ENCODE data around the gene SLC39A11.
"Not testable (repeated sequence)": the region's sequence is repeated elsewhere in the genome, so short reads cannot be mapped to it uniquely, and the experiment has no call there.

The SLC39A11 gene

GRCh38 chr17:72898725-72899124 lies 193.8 kb downstream of the SLC39A11 start:
- no peak for DNase-seq

- not testable (repeated sequence) for DNase-seq
These were observed 196.2 kb downstream of the SLC39A11 start for GRCh38 chr17:72896288-72896687.

- no peak for DNase-seq
These were observed 200.9 kb downstream of the SLC39A11 start for GRCh38 chr17:72891627-72892026.

- no peak for DNase-seq
These were observed 201.8 kb downstream of the SLC39A11 start for GRCh38 chr17:72890711-72891110.

GRCh38 chr17:72887917-72888316 lies 204.6 kb downstream of the SLC39A11 start:
- DNase-seq = no peak

GRCh38 chr17:72887322-72887721 lies 205.2 kb downstream of the SLC39A11 start:
- DNase-seq = no peak

GRCh38 chr17:72886622-72887021 lies 205.9 kb downstream of the SLC39A11 start:
- DNase-seq = no peak

- no peak for DNase-seq
These were observed 208.4 kb downstream of the SLC39A11 start for GRCh38 chr17:72884066-72884465.

GRCh38 chr17:72883351-72883750 lies 209.1 kb downstream of the SLC39A11 start:
- no peak for DNase-seq

GRCh38 chr17:72882426-72882825 lies 210.1 kb downstream of the SLC39A11 start:
- no peak for DNase-seq

- no peak for DNase-seq
These were observed 212.6 kb downstream of the SLC39A11 start for GRCh38 chr17:72879877-72880276.

- DNase-seq = no peak
These were observed 213.4 kb downstream of the SLC39A11 start for GRCh38 chr17:72878975-72879660.

- DNase-seq = no peak
These were observed 215.1 kb downstream of the SLC39A11 start for GRCh38 chr17:72877348-72877747.

GRCh38 chr17:72876413-72876812 lies 216.1 kb downstream of the SLC39A11 start:
- no peak for DNase-seq

GRCh38 chr17:72875361-72875760 lies 217.1 kb downstream of the SLC39A11 start:
- no peak for DNase-seq

GRCh38 chr17:72872396-72872795 lies 220.1 kb downstream of the SLC39A11 start:
- no peak for DNase-seq

- DNase-seq = no peak
These were observed 222.0 kb downstream of the SLC39A11 start for GRCh38 chr17:72870367-72870985.

GRCh38 chr17:72869630-72870029 lies 222.9 kb downstream of the SLC39A11 start:
- DNase-seq = no peak

- DNase-seq = no peak
These were observed 226.5 kb downstream of the SLC39A11 start for GRCh38 chr17:72865954-72866353.

- no peak for DNase-seq
These were observed 228.8 kb downstream of the SLC39A11 start for GRCh38 chr17:72863526-72864211.

- peak; percentile 25 for DNase-seq
These were observed 230.1 kb downstream of the SLC39A11 start for GRCh38 chr17:72862276-72862999.

- no peak for DNase-seq
These were observed 230.7 kb downstream of the SLC39A11 start for GRCh38 chr17:72861811-72862210.

- no peak for DNase-seq
These were observed 231.7 kb downstream of the SLC39A11 start for GRCh38 chr17:72860778-72861177.
